ENCODE data around the gene KAZN.

- no peak for TF ChIP-seq CTCF (IDR thresholded peaks at IDR 0.05; ENCODE audit: low read length)
- TF ChIP-seq EZH2 (IDR thresholded peaks at IDR 0.05; ENCODE audit: borderline replicate concordance, low read length): no peak
Observed at GRCh38 chr1:14704846-14705245, 106.4 kb downstream of the KAZN start.
